Measurements from ENCODE around the gene ANKRD9.
"Not testable (repeated sequence)": the region's sequence is repeated elsewhere in the genome, so short reads cannot be mapped to it uniquely, and the experiment has no call there.

The ANKRD9 gene, protein sequence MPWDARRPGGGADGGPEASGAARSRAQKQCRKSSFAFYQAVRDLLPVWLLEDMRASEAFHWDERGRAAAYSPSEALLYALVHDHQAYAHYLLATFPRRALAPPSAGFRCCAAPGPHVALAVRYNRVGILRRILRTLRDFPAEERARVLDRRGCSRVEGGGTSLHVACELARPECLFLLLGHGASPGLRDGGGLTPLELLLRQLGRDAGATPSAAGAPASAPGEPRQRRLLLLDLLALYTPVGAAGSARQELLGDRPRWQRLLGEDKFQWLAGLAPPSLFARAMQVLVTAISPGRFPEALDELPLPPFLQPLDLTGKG

DNA sequence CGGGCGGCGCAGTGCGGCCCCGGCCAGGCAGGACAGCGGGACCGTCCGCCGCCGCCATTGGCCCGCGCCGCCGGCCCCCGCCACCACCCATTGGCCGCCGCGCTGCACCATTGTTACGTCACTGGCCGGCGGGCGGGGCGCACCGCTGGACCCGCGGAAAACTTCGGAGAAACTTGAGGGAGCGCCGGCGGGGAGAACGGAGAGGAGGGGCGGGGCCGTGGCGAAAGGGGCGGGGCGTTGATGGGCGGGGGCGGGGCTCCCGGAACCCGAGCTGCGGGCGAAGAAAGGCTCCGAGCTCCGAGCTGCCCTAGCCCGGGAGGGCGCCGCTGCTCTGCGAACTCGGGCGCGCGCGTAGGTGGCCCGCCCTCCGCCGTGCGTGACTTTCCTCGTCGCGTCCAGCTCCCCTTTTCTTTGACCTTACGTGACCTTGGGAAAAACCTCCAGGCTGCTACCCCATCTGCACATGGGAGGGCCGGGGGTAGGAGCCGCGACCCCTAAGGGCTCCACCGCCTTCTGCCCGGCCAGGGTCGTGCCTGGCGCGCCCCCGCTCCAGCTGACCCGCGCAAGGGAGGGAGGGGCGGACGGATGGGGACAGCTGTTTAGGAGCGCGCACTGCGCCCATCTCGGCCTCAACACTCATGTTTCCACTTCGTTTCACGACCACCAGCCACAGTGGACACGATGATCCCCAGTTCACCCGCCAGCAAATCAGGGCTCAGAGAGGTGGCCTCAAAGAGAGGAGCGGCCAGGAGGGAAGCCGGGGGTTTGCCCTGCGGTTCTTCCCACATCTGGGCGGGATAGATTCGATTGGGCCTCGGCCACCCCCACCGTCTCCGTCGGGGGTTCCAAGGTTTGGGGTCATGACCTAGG is at the start of gene ANKRD9:
Gene ANKRD9, minus strand, starts transcription at position 31 of the 870 bp plus-strand sequence. CDS start 1,887 bp downstream, outside the sequence.
- peak within 1 kb of the TSS; percentile 84 to 86 for H3K4me3 Mint-ChIP-seq

DNA sequence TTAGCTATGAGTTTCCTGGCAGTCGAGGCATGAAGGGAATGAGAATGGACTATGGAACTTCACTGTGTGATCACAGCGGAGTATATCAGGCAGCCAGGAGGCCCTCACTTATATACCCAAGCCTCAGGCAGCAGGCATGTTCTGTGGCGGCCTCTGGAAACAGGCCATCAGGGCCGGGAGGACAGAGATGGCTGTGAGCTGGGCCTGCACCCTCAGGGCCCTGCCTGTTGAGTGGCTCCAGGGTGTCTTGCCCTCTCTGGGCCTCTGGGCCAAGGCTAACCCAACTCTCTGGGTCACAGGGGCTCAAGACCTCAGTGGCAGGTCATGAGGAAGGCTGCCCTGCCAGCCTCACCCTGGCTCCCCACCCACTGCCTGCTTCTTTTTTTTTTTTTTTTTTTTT is 49.0 kb upstream of the ANKRD9 start:
- ATAC-seq (replicated peaks) (no peak), DNase-seq (no peak)
- no peak overlapping the region for H3K27ac Mint-ChIP-seq
- no peaks in the 10 kb centered on the region for H3K9me3 Mint-ChIP-seq
- H3K4me1 Mint-ChIP-seq, result peaks cover 11 to 12% of the 10 kb centered on the region in 2 donors
- no peaks in the 10 kb centered on the region for H3K36me3 Mint-ChIP-seq
- no peaks in the 10 kb centered on the region for H3K27me3 Mint-ChIP-seq
- H3K4me3 Mint-ChIP-seq, result no peak overlapping the region

More for the DNA sequence above, at the start of gene ANKRD9:
- DNase-seq (peak; percentile 84), ATAC-seq (replicated peaks) (peak; percentile 86 to 88)
- Mint-ChIP-seq H3K9me3 (no peaks in the 10 kb centered on the region), H3K27ac (peak within 1 kb of the TSS; percentile 47), H3K4me1 (peaks cover 15 to 17% of the 10 kb centered on the region in 2 donors), H3K36me3 (peaks cover 5 to 8% of the 10 kb centered on the region in 2 donors), H3K27me3 (peaks cover 18 to 20% of the 10 kb centered on the region in 2 donors)

DNA sequence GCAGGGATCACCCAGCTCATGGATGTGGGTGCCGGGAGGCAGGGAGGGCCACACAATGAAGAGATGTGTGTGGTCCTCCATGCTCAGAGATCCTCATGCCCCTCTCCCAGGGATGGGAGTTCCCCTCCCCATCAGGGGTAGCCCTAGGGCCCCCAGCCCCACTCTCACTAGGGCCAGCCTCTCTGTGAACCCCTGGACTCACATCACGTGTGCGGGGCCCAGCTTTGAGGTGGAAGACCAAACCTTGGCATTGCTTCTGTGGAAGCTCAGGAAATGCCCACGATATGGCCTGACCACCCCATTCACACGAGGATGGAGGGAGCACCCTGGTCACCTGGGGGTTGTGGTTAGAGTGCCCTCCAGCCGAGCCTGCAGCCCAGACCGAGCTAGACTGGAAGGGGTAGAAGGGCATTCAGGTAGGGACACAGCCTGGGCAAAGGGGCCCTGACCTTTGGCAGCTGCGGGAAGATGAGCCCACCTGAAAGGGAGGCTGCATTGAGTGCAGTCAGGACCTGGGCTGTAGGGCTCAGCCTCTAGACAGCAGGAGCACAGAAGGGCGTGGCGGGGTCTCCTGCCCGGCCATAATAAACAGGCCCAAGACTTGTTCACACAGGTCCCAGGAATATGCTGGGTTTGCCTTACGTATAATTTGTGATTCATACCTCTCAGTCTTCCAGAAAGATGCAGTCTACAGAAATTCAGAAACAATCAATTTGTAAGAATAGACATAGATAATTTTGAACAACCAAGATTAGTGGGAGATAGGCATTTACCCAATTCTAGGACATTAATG is 48.1 kb upstream of the ANKRD9 start:
- H3K27me3 Mint-ChIP-seq, result no peaks in the 10 kb centered on the region
- H3K36me3 Mint-ChIP-seq, result no peaks in the 10 kb centered on the region
- DNase-seq (no peak), ATAC-seq (replicated peaks) (no peak)
- no peak overlapping the region for H3K4me3 Mint-ChIP-seq
- no peaks in the 10 kb centered on the region for H3K9me3 Mint-ChIP-seq
- H3K27ac Mint-ChIP-seq, result no peak overlapping the region
- H3K4me1 Mint-ChIP-seq, result peaks cover 11 to 12% of the 10 kb centered on the region in 2 donors

DNA sequence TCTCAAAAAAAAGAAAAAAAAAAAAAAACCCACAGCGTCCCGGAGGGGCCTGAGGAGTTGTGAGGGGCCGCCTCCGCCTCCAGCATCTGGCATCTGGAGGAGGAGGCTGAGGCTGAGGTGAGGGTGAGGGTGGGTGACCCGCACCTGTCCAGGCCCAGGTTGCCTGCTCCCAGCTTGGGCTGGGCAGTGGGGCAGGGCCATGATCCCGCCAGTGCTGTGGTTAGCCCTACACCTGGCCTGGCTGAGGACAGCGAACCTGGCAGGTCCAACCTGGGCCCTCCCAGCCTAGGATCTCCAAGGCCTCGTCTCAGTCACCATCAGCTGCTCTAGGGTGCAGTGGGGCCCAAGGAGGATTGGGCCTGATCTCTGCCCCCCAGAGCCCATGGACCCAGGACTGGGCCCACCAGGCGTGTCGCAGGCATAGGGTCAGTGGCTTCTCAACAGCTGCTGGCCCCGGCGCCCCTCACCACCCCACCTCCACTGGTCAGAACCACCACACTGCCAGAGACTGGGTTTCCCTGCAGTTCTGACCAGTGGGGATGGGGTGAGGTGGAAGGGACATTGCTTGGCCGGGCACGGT is 46.6 kb upstream of the ANKRD9 start:
- no peak for ATAC-seq (replicated peaks)
- Mint-ChIP-seq H3K4me1 (peaks cover 10 to 11% of the 10 kb centered on the region in 2 donors), H3K9me3 (no peaks in the 10 kb centered on the region), H3K4me3 (peak overlapping the region in 1 of 2 donors; percentile 19), H3K36me3 (no peaks in the 10 kb centered on the region), H3K27me3 (no peaks in the 10 kb centered on the region), H3K27ac (no peak overlapping the region)
- no peak for DNase-seq

DNA sequence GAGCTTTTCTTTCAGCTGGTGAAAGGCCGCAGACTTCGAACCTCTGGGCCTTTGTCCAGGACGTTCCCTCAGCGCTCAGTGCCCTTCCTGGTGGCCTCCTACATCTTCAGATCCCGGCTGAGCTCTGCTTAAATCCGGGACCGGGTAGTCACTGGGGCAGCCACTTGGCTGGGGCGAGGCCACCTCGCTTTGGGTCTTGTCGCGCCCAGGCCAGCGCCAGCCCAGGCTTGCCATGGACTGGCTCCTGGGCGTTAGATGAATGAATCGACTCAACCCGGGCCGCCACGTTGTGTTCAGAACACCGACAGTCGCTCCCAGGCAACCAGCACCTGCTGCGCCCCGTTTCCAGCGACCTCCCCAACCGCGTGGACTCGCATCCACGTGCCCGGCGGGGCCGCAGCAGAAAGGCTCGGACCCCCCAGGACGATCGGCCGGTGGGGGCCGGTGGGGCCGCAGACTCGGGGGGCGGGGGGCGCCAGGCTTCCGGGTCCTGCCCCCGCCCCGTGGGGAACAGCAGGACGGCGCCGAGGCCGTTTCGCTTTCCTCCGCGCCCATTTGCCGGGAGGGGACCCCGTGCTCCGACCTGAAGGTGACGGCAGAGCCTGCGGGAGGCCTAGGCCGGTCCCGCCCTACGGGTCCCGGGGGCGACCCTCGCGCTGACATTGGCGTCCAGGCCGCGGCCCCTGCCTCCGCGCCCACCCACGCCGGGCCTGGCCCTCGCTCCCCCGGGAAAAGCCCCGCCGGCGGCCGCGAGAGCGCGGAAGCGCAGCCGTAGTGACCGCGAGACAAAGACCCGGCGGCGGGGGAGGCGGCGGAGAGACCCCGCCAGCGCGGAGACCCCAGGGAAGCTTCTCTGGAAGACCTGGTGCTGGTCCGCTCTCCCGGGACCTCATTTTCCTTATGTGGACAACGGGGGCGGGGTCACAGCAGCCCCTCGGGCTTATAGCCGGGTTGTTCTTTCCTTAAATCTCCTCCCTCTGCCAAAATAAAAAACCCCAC is 45.5 kb upstream of the ANKRD9 start:
- Mint-ChIP-seq H3K36me3 (no peaks in the 10 kb centered on the region), H3K27me3 (peaks cover 4% of the 10 kb centered on the region in 2 donors), H3K9me3 (no peaks in the 10 kb centered on the region), H3K4me3 (peak overlapping the region; percentile 79 to 83), H3K4me1 (peaks cover 1 to 2% of the 10 kb centered on the region in 2 donors), H3K27ac (peak overlapping the region; percentile 93)
- peak; percentile 83 to 89 for ATAC-seq (replicated peaks)
- DNase-seq, result peak; percentile 56

DNA sequence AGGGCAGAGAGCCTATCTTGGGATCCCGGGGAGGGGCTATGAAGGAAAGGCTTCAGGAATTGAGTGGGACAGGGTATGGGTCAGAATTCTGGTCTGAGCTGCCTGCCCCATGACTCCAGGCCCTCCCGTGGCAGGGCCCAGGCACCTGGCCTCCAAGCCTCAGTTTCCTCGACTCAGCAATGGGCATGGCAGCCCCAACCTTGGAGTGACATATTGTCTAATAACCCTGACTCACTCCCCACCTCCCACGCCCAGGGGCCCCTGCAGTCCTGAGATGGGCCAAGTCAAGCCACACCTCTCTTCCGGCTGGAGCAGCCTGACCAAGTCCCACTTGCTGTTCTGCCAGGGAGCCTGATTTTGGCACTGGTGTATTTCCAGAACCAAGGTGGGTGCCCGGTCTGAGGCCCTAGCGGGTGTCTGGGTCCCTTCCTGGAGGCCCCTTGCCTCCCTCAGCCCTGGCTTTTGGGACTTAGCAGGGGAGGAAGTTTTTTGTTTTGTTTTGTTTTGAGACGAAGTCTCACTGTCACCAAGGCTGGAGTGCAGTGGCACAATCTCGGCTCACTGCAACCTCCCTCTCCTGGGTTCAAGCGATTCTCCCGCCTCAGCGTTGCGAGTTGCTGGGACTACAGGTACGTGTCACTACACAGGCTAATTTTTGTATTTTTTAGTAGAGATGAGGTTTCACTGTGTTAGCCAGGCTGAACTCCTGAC is 42.6 kb upstream of the ANKRD9 start:
- ATAC-seq (replicated peaks), result no peak
- Mint-ChIP-seq H3K27me3 (peaks cover 13 to 22% of the 10 kb centered on the region in 2 donors), H3K36me3 (no peaks in the 10 kb centered on the region), H3K9me3 (peaks cover 0 to 1% of the 10 kb centered on the region in 2 donors), H3K4me1 (no peaks in the 10 kb centered on the region), H3K4me3 (no peak overlapping the region), H3K27ac (no peak overlapping the region)
- DNase-seq, result no peak

DNA sequence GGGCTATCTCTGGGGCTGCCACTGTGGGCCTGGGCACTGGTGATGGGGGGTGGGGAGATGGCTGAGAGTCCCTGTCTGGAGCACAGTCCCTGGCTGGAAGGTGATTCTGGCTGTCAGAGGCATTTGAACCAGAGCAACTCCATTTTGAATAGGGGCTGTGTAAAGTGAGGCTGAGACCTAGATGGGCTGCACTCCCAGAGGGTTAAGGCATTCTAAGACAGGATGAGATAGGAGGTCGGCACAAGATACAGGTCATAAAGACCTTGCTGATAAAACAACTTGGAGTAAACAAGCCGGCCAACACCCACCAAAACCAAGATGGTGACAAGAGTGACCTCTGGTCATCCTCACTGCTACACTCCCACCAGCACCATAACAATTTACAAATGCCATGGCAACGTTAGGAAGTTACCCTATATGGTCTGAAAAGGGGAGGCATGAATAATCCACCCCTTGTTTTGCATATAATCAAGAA is 41.4 kb upstream of the ANKRD9 start:
- H3K4me3 Mint-ChIP-seq; H3K27ac Mint-ChIP-seq; H3K9me3 Mint-ChIP-seq; H3K36me3 Mint-ChIP-seq; H3K4me1 Mint-ChIP-seq; ATAC-seq (replicated peaks); DNase-seq: not testable (repeated sequence)
- H3K27me3 Mint-ChIP-seq, result peaks cover 20 to 31% of the 10 kb centered on the region in 2 donors

DNA sequence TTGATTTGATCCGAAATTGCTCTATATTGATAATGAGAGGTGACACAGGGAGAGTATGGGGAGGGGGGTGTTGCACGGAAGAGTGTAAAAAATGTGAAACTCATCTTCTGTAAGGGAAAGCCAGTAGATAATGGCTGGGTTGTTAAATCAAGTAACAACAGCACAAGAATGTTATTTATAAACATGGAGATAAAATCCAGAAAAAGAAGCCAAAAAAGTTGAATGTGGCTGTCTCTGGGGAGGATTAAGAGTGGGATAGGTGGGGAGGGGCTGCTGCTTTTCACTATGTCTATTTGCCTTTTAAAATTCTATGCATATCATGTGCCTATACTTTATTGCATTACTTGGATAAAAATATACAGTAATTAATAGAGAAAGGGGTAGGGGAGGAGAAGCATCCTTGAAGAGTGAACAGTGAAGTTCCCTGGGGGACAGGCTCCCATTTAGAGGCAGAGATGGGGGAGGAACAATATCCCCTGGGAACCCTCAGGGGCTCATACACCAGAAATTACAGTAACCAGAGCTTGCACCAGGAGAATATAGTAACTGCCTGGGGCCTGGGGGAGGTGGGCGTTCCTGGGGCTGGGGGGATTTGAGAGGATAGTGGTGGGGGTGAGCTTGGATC is 39.2 kb upstream of the ANKRD9 start:
- peaks cover 36 to 49% of the 10 kb centered on the region in 2 donors for H3K27me3 Mint-ChIP-seq
- H3K4me3 Mint-ChIP-seq, result no peak overlapping the region
- no peak for ATAC-seq (replicated peaks)
- H3K27ac Mint-ChIP-seq, result no peak overlapping the region
- H3K9me3 Mint-ChIP-seq, result peaks cover 0 to 1% of the 10 kb centered on the region in 2 donors
- DNase-seq, result no peak
- H3K36me3 Mint-ChIP-seq, result no peaks in the 10 kb centered on the region
- peaks cover 6 to 15% of the 10 kb centered on the region in 2 donors for H3K4me1 Mint-ChIP-seq

DNA sequence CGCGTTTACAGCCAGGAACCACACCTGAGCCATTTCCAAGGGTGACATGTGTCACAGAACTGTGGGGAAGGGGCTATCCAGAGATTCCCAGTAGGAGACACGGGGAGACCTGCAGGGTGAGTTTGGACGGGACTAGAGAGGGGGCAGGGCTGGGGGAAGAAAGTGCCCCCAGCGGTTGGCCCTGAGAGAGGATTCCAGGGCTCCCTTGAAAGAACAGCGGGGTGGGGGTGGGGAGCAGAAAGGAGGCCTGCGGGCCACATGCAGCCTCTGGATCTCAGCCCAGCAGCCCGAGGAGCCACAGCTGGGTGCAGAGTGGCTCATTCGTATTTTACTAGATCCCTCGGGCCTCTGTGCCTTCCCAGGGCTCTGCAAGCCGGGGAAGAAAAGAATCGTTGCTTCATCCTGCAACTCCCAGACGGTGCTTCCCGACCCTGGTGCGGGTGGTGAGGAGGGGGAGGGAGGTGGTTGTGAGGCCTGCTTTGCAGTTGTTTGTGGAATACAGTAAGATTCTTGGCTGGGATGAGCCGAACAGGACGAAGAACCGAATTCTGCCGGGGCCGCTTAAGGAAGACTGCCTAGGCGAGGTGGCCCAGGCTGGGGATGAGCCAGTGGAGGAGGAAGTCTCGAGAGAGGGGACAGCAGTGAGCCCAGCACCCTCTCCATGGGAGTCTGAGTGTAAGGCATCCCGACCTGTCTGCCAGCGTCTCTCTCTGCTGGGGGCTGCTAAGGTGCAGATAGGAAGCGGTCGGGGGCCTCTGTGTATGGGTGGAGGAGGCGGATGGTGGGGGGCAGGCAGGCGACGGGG is 36.1 kb upstream of the ANKRD9 start:
- DNase-seq (no peak), ATAC-seq (replicated peaks) (no peak)
- Mint-ChIP-seq H3K27me3 (peaks cover 43 to 60% of the 10 kb centered on the region in 2 donors), H3K4me3 (peak overlapping the region; percentile 75 to 81), H3K27ac (peak overlapping the region; percentile 83), H3K4me1 (peaks cover 9 to 15% of the 10 kb centered on the region in 2 donors), H3K9me3 (peaks cover 0 to 1% of the 10 kb centered on the region in 2 donors), H3K36me3 (no peaks in the 10 kb centered on the region)

DNA sequence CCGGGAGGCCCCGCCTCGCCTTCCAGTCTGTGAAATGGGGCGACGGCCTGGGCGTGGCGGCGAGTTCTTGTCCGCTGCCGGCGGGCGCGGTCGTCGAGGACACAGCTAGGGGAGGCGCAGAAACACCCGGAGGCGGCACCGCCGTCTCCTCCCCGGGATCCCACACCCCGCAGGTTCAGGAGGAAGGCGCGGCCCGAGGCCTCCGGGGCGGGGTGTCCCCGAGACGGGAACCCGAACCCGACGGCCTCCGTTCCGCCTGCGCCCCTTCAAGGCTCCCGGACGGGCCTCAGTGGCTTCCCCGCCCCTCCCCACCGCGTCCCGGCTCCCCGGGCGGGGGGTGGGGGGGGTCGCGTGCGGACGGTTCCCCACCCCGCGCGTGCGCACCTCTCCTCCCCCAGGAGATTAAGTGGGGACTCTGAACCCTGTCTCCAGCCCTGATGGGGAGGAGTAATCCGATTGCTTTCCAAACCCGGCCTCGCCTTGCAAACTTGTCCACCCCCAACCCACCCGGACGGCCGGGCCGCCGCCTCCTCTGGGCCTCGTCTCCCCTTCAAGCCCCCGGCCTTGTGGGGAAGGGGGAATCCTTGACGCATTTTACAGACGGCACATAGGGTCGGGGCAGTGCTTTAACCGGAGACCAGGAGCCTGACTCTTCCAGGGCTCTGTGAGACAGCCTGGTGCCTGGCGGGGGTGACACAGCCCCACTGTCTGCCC is 35.3 kb upstream of the ANKRD9 start:
- ATAC-seq (replicated peaks), result peak; percentile 55 to 60
- Mint-ChIP-seq H3K4me1 (peaks cover 9 to 15% of the 10 kb centered on the region in 2 donors), H3K27ac (peak overlapping the region; percentile 83), H3K36me3 (no peaks in the 10 kb centered on the region), H3K4me3 (peak overlapping the region; percentile 75 to 81), H3K9me3 (peaks cover 0 to 1% of the 10 kb centered on the region in 2 donors), H3K27me3 (peaks cover 37 to 54% of the 10 kb centered on the region in 2 donors)
- DNase-seq, result no peak
